NCI-H1694 treated with DMSO at 0.1 percent for 48 hours (cell line): ENCODE results near the gene HFM1.
"Not testable (repeated sequence)": the region's sequence is repeated elsewhere in the genome, so short reads cannot be mapped to it uniquely, and the experiment has no call there.

ENCODE experiments used
- DNase-seq: peaks from one replicate; lab custom pipeline; 2025; lab: John Stamatoyannopoulos, UW

Gene HFM1

DNA sequence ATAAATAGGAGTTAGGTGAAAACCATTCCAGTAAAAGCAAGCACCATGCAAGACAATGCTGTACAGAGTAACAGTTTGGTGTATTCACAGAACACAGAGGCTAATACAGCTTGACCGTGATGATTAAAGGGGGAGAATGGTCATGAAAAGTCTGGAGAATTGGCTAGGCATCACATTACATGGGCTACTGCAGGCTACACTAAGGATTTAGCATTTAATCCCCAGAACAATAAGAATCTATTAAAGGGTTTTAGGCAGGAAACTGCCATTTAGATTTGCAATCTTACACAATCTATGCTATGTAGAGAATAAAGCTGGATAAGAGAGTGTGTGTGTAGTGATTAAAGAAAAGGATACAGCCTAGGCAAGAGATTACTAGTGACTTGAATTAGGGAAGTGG, 30.6 kb downstream of the HFM1 start:
- no peak for DNase-seq

DNA sequence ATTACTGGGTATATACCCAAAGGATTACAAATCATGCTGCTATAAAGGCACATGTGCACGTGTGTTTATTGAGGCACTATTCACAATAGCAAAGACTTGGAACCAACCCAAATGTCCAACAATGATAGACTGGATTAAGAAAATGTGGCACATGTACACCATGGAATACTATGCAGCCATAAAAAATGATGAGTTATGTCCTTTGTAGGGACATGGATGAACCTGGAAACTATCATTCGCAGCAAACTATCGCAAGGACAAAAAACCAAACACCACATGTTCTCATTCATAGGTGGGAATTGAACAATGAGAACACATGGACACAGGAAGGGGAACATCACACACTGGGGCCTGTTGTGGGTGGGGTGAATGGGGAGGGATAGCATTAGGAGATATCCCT, 32.4 kb downstream of the HFM1 start:
- DNase-seq: not testable (repeated sequence)

DNA sequence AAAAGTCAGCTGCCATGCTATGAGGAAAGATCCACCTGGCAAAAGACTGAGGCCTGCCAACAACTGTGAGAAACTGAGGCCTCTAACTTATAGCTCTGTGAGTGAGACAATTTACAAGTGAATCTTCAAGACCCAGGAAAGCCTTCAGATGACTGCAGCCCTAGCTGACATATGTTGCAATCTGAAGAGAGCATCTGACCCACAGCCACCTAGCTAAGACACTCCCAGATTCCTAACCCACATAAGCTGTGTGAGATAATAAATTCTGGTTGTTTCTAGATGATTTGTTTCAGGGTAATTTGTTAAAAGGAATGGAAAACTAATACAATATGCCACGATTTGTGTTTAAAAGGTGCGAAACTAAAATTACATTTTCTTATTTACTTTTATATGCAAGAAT, 55.1 kb downstream of the HFM1 start:
- DNase-seq: no peak

DNA sequence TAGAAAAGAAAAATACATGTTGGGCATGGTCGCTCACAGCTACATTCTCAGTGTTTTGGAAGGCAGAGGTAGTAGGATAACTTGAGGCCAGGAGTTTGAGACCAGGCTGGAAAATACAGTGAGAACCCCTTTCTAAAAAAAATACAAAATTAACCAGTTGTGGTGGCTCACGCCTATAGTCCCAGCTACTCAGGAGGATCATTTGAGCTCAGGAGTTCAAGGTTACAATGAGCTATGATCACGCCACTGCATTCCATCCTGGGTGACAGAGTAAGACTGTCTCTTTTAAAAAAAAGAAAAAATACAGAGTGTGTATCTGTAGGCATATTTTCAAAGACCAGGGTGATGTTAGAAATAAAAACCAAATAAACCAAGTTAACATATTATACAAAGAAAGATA, 57.8 kb downstream of the HFM1 start:
- DNase-seq: no peak

DNA sequence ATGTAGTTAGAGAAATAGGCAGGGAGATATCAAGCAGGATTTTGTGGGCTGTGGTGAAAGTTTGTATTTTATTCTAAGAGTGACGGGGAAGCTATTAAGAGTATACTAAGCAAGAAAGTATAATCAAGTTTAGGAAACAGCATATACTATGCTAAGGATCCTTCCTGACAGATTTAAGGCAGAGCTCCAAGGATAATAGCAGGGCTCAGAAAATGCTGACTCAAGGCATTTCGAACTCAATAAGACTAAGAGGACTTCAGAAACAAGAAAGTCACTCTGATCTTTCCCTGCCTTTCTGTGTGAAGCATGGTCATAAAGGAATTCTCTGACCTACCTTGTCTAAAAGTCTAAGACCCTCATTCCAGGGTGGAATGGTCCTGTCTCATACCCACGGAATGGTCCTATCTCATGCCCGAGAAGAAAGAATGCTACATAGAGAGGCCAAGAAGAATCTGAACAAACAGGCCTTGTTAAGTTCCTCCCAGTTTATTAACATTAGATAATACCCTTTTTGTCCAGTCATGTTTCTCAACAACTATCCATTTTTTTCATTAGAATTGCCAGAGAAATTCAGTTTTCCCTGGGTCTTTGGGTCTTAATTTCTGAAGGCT, 59.1 kb downstream of the HFM1 start:
- DNase-seq: no peak

DNA sequence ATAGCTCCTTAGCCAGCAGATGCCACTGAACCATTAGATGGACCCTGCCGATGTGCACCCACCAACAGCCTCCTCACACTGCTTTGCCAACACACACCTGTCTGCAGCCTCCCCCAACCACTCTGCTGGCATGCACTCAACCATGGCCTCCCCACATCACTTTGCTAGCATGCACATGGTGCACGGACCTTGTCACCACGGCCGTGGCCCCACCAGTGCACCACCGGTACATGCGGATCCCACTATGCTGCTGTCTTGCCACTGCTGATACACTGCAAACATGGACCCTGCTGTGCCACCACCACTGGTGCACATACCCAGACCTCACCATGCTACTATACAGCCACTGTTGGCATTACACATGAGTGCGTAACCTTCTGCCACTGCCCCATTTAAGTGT, 66.1 kb downstream of the HFM1 start:
- no peak for DNase-seq

DNA sequence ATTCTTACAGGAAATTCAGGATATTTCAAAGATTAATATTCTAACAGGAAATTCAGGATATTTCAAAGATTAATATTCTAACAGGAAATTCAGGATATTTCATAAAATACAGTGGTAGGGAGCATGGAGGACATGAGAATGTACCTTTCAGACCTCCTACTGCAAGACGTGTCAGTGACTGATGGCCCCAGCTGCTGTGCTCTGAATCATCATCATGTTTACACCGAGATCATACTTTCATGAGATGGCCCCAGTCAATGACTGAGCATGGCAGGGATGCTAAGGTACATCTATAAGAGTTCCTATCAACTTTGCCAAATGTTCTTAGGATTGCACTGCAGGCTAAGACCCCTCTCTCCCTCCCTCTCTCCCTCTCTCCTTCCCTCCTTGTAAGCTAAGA, 69.0 kb downstream of the HFM1 start:
- no peak for DNase-seq

DNA sequence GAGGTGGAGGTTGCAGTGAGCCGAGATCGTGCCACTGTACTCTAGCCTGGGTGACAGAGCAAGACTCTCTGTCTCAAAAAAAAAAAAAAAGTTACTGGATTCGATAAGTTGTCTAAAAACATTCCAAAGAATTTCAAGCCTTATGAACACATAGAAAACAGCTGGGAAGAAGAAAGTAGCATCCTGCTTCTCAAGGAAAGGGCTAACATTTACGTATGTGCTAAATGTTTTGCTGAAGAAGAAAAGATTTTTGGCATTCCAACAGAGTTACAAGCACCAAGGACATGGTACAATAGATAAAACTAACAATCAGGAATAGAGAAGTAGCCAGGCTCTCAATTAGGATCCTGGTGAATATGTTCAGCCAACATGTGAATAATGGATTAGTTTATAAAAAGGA, 69.8 kb downstream of the HFM1 start:
- no peak for DNase-seq

DNA sequence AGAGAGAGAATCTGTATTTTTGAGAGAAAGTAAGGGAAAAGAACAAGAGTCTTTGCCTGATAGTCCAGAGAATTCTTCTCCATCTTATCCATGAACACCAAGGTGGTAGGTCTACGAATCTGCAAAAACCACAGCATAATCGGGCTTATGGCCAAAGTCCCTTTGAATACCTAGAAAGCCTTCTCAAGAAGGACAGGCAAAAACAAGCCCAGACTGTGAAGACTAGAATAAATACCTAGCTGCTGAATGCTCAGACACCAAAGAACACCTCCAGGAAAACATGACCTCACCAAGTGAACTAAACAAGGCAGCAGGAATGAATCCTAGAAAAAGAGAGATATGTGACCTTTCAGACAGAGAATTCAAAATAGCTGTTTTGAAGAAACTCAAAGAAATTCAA, 79.2 kb downstream of the HFM1 start:
- no peak for DNase-seq

DNA sequence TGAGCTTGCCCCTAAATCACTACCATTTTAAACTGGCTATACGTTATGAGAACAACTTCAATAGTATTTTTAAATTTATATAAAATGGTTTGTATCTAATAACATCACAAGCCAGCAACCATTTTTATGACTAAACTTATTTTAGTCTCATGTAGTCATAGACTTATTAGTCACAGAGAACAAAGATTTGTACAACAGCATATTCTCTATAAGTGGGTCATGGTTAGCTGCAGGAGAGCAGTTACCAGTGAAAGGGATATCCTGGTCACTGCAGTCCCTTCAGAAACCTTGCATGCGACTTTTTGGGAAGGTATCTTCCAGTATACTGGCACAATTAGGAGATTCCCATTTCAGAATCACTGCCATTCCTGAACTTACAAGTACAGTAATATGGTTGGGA, 90.0 kb downstream of the HFM1 start:
- DNase-seq: no peak

DNA sequence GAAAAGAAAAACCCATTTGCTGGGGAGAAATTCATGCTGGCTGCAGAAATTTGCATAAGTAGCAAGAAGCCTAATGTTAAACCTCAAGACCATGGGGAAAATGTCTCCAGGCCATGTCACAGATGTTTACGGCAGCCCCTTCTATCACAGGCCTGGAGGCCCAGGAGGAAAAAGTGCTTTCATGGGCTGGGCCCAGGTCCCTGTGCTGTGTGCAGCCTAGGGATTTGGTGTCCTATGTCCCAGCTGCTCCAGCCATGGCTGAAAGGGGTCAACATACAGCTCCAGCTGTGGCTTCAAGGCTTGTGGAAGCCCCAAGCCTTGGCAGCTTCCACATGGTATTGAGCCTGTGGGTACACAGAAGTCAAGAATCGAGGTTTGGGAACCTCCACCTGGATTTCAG, 93.0 kb downstream of the HFM1 start:
- no peak for DNase-seq

DNA sequence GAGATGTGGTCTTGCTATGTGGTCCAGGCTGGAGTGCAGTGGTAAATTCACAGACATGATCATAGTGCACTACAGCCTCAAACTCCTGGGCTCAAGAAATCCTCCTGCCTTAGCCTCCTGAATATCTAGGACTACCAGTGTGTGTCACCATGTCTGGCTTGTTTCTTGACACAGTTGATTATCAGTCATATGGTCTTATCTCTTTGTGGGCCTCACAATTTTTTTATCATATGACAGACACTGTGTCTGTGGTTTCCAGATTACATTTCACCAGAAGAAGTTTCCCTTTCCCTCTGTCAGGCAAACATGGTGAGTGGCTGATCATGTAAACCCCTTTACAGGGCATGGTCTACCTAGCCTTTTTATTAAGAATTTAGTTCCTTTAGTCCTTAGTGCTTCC, 96.1 kb downstream of the HFM1 start:
- no peak for DNase-seq

DNA sequence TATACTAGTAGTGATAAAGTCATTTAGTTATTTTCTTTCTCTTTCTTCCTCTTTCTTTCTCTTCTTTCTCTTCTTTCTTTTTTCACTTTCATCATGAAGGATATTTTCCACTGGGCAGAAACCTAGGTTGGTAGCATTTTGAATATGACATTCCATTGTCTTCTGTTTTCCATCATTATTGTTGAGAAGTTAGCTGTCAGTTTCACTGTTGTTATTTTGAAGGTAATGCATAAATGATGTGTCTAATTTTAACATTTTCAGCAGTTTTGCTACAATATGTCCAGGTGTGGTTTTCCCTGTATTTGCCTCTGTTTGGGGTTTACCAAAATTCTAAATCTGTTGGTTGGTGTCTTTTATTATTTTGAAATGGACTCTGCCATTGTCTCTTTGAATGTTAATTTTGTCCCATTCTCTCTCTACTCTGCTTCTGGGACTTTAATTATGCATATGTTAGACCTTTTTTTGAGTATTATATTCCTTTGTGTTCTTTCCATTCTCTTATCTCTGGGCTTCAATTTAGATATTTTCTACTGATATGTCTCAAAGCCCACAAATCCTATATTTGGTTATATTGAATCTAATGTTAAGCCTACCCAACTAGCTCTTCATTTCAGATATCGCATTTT, 96.7 kb downstream of the HFM1 start:
- DNase-seq: no peak

DNA sequence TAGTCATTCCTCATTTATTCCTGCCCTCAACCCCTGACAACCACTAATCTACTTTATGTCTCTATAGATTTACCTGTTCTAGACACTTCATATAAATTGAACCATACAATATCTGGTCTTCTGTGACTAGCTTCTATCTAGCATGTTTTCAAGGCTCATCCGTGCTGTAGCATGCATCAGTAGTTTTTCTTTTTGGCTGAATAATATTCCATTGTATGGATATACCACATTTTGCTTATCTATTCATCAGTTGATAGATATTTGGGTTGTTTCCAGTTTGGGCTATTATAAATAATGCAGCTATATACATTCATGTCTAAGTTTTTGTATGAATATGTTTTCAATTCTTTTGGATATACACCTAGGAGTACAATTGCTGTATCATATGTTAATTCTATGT, 101.5 kb downstream of the HFM1 start:
- no peak for DNase-seq

DNA sequence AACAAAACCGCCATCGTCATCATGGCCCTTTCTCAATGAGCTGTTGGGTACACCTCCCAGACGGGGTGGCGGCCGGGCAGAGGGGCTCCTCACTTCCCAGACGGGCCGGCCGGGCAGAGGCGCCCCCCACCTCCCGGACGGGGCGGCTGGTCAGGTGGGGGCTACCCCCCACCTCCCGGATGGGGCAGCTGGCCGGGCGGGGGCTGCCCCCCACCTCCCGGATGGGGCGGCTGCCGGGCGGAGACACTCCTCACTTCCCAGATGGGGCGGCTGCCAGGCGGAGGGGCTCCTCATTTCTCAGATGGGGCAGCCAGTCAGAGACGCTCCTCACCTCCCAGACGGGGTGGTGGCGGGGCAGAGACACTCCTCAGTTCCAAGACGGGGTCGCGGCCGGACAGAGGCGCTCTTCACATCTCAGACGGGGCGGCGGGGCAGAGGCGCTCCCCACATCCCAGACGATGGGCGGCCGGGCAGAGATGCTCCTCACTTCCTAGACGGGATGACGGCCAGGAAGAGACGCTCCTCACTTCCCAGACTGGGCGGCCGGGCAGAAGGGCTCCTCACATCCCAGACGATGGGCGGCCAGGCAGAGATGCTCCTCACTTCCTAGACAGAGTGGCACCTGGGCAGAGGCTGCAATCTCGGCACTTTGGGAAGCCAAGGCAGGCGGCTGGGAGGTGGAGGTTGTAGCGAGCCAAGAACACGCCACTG, 115.6 kb downstream of the HFM1 start:
- DNase-seq: not testable (repeated sequence)

DNA sequence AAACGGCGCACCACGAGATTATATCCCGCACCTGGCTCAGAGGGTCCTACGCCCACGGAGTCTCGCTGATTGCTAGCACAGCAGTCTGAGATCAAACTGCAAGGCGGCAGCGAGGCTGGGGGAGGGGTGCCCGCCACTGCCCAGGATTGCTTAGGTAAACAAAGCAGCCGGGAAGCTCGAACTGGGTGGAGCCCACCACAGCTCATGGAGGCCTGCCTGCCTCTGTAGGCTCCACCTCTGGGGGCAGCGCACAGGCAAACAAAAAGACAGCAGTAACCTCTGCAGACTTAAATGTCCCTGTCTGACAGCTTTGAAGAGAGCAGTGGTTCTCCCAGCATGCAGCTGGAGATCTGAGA, 117.7 kb downstream of the HFM1 start:
- not testable (repeated sequence) for DNase-seq

DNA sequence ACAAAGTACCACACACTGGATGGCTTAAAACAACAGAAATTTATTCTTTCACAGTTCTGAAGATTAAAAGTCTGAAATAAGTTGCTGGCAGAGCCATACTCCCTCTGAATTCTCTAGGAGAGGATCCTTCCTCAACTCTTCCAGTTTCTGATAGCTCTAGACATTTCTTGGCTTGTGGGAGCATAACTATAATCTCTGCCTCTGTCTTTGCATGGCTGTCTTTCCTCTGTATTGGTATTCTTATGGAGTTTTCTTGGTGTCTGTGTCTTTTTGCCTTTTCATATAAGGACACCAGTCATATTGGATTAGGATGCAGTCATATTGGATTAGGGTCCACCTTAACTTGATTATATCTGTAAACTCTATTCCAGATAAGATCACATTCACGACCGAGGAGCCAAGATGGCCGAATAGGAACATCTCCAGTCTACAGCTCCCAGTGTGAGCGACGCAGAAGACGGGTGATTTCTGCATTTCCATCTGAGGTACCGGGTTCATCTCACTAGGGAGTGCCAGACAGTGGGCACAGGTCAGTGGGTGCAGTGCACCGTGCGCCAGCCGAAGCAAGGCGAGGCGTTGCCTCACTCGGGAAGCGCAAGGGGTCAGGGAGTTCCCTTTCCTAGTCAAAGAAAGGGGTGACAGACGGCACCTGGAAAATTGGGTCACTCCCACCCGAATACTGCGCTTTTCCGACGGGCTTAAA, 118.2 kb downstream of the HFM1 start:
- DNase-seq: not testable (repeated sequence)

DNA sequence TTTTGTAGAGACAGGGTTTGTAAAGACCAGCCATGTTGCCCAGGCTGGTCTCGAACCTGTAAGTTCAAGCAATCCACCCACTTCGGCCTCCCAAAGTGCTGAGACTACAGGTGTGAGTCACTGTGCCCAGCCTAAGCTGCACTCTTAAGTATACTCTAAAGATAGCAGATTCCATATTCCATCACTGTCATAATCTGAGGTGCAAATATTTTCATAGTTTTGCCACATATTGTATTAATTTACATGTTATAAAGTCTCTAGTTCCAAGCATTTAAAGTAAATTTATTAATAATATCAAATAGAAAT, 121.3 kb downstream of the HFM1 start:
- no peak for DNase-seq

DNA sequence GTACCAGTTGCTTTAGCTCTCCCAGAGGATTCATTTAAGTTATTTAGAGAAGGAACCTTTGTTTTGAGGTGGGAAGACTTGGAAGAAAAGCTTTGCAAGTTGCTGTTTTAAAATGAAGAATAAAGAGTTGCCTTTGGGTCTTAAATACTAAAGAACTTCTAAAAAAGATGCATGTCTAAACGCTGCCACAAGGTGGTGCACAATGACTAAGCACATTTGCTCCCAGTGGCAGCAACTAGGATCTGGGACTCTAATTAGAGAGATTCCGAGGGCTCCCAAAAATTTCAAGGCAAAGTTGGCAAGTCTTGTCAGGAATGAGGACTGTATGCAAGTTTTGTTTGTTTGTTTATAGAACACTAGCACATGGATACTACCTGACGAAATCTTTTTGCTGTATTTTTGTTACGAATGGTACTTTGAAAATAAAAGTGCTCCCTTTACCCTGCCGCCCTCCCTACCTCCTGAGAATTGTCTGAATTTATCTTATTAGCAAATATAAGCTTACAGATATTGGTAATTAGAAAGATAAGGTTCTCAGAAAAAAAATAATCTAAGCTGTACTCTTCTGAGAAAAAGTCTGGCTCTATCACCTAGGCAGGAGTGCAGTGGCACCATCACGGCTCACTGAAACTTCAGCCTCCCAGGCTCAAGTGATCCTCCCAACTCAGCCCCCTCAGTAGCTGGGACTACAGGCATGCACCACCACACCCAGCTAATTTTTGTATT, 121.8 kb downstream of the HFM1 start:
- DNase-seq: peak; percentile 61

DNA sequence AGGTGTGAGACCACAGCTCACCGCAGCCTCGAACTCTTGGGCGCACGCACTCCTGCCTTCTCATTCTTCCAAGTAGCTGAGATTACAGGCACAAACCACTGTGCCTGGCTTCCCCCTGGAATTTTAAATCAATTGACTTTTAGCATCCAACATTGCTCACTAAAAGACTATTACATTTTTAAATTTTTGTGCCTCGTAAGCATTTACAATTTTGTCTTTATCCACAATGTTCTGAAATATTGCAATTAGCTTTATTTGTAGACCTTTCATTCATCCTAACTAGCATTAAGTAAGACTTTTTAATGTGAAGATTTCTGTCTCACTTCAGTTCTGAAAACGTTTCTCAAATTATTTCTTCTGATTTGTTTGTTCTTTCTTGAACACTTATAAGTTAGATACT, 122.9 kb downstream of the HFM1 start:
- no peak for DNase-seq

DNA sequence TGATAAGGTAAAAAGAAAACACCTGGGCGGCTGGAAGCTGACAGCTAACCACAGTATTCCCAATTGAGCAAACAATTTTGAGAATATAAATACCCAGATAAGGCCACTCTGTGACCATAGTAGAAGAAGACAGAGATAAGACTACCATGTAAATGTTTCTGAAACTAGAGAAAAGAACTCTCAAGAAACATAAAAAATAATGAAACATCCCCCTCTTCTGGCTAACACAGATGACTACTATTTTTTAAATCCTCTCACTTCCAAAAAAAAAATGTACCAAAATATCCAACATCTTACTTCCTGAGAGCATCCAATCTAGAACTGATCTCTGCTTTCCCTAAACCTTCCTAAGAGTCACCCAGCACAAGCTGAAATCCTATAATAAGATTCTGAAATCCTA, 125.9 kb downstream of the HFM1 start:
- DNase-seq: peak; percentile 37

DNA sequence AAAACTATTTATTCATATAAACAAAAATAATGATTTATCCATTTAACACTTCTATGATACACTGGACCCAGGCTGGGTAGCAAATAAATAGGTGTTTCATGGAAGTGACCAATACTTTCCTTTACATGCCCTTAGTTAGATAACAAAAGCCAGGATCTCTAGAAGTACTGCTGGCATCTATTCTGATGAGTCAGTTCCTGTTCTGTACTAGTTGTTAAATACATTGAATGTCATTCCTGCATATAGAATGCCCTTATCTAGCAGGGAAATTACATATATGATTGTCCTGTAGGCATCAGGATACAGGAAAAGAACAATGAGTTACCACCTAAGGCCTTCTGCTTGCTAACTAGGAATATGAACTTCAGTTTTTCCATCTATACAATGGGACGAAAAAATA, 130.8 kb downstream of the HFM1 start:
- no peak for DNase-seq

DNA sequence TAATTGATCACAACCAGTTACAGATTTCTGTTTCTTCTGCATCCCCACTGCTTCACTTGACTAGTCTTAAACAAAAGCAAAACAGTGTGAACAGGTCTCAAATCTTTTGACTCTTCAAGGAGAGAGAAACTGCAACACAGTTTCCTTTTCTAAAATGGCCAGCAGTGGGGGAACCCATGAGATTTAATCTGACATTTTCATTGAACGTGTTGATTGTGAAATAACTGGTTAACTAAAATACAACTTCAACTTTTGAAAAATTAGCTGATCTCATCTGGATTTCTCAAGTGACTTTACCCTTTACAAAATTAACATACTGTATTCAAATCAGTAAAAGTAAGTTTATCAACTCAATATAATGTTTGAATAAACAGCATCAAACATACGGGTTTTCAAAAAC, 143.0 kb downstream of the HFM1 start:
- DNase-seq: no peak
